ENCODE data around the gene FBXL17. TPM values are rescaled to one million over a fixed set of nuclear protein-coding genes. Genes with fewer than 3 reads are reported as not detected.

FBXL17 gene
- total RNA-seq, 1 experiment from 2014 or later: 5.3 TPM

DNA sequence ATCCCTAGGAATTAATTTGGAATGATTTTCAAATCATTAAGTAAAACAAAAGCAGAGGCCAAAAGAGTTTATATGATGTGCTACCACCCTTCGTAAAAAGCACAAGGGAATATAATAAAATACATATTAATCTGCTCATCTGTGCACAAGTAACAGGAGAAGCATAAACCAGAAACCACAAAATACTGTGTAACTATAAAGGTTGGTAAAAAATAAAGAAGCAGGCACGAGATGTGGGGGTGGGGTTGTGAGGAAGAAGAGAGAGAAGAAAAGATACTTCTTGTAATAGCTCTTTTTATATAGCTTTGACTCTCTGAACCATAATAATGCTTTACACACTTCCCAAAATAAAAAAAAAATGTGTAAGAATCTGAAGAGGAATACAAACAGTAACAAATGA, 496.3 kb downstream of the FBXL17 start:
- H3K14ac ChIP-seq (ENCODE audit: insufficient read depth, low read length): no peak overlapping the region
- H3K9ac ChIP-seq (ENCODE audit: extremely low read depth, insufficient read length, low read length): no peak overlapping the region
- H3K4me3 Mint-ChIP-seq: no peak overlapping the region
- no peak overlapping the region for H2BK5ac ChIP-seq (ENCODE audit: insufficient read length, low read length)
- H3K9me3 Mint-ChIP-seq: no peaks in the 10 kb centered on the region
- no peak overlapping the region for H4K8ac ChIP-seq (replicated peaks; ENCODE audit: insufficient read length, low read depth, low read length)
- no peak for DNase-seq
- H3T11ph ChIP-seq (ENCODE audit: low read length): no peak overlapping the region
- H3K9me3 ChIP-seq (ENCODE audit: control insufficient read depth, low read depth, low read length): no peaks in the 10 kb centered on the region
- WGBS (ENCODE audit: extremely low coverage, insufficient read length, low lambda C conversion rate): no CpG with 5 or more reads among the region's 2 CpGs
- H3K4me2 ChIP-seq (ENCODE audit: insufficient read depth, insufficient read length, low read length): no peak overlapping the region
- TF ChIP-seq, protein P1, sequence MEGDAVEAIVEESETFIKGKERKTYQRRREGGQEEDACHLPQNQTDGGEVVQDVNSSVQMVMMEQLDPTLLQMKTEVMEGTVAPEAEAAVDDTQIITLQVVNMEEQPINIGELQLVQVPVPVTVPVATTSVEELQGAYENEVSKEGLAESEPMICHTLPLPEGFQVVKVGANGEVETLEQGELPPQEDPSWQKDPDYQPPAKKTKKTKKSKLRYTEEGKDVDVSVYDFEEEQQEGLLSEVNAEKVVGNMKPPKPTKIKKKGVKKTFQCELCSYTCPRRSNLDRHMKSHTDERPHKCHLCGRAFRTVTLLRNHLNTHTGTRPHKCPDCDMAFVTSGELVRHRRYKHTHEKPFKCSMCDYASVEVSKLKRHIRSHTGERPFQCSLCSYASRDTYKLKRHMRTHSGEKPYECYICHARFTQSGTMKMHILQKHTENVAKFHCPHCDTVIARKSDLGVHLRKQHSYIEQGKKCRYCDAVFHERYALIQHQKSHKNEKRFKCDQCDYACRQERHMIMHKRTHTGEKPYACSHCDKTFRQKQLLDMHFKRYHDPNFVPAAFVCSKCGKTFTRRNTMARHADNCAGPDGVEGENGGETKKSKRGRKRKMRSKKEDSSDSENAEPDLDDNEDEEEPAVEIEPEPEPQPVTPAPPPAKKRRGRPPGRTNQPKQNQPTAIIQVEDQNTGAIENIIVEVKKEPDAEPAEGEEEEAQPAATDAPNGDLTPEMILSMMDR (conservative IDR thresholded peaks at IDR 0.05): no peak
- no peak overlapping the region for H2BK20ac ChIP-seq (ENCODE audit: low read depth, low read length, poor library complexity, severe bottlenecking)
- H3K27ac Mint-ChIP-seq: peak overlapping the region in 1 of 3 experiments; percentile 69; a peak in 2 of 7 replicates
- no peaks in the 10 kb centered on the region for H3K4me1 ChIP-seq (ENCODE audit: insufficient read depth, low read length)
- no peak overlapping the region for H3K27ac ChIP-seq (ENCODE audit: insufficient read length, low read depth, low read length)
- H2BK12ac ChIP-seq (ENCODE audit: insufficient read length, low read depth, low read length): no peak overlapping the region
- no peak overlapping the region for H3K56ac ChIP-seq (ENCODE audit: insufficient read length, low read depth, low read length)
- no peak overlapping the region for H4K91ac ChIP-seq (ENCODE audit: insufficient read length, low read depth, low read length)
- H3K79me2 ChIP-seq (ENCODE audit: insufficient read depth, low read length): no peaks in the 10 kb centered on the region
- no peaks in the 10 kb centered on the region for H3K79me1 ChIP-seq (ENCODE audit: insufficient read depth, low read depth, low read length, poor library complexity, severe bottlenecking)
- H3K27me3 Mint-ChIP-seq (ENCODE audit: low read depth): no peaks in the 10 kb centered on the region
- H2AK5ac ChIP-seq (ENCODE audit: insufficient read length, low read length): no peak overlapping the region
- no peak overlapping the region for H3K18ac ChIP-seq (ENCODE audit: insufficient read length, low read depth, low read length)
- H3K36me3 Mint-ChIP-seq (ENCODE audit: insufficient read depth in 1 of 3, low read depth in 3 of 3): no peaks in the 10 kb centered on the region
- no peaks in the 10 kb centered on the region for H4K20me1 ChIP-seq (ENCODE audit: control insufficient read depth, insufficient read depth, insufficient read length)
- no peak overlapping the region for H2BK120ac ChIP-seq (ENCODE audit: low read depth, low read length, poor library complexity, severe bottlenecking)
- no peak overlapping the region for H2BK15ac ChIP-seq (ENCODE audit: low read depth, low read length)
- no peaks in the 10 kb centered on the region for H3K23me2 ChIP-seq (ENCODE audit: insufficient read length, low read depth, low read length, poor library complexity, severe bottlenecking)
- H3K4ac ChIP-seq (ENCODE audit: low read depth, low read length): no peak overlapping the region
- H3K23ac ChIP-seq (ENCODE audit: insufficient read length, low read depth, low read length): no peak overlapping the region
- no peaks in the 10 kb centered on the region for H3K27me3 ChIP-seq (ENCODE audit: insufficient read depth, low read length)
- no peak overlapping the region for H4K5ac ChIP-seq (ENCODE audit: insufficient read length, low read depth, low read length)
- peaks cover 14 to 20% of the 10 kb centered on the region in 2 experiments for H3K4me1 Mint-ChIP-seq
- H2AFZ ChIP-seq (ENCODE audit: low read length): no peak overlapping the region
